HG02943 (cell line): ENCODE measurements around the gene ADAMTS12.

Source experiments
- ATAC-seq: cut with Tn5 transposase; IDR thresholded peaks from one replicate; pipeline ENCODE4 v1.9.1; 2021; ENCODE audit warnings: mild to moderate bottlenecking, low read depth, moderate library complexity; ENCODE audit not compliant: unreplicated experiment

Gene ADAMTS12

GRCh38 chr5:33769968-33770367 is 121.8 kb downstream of the ADAMTS12 start:
- no peak for ATAC-seq

GRCh38 chr5:33769196-33769595 is 122.6 kb downstream of the ADAMTS12 start:
- ATAC-seq = no peak

GRCh38 chr5:33766023-33766422 is 125.8 kb downstream of the ADAMTS12 start:
- ATAC-seq = no peak

GRCh38 chr5:33764786-33765185 is 127.0 kb downstream of the ADAMTS12 start:
- no peak for ATAC-seq

GRCh38 chr5:33763435-33763834 is 128.4 kb downstream of the ADAMTS12 start:
- ATAC-seq = no peak

GRCh38 chr5:33762859-33763258 is 128.9 kb downstream of the ADAMTS12 start:
- ATAC-seq = no peak

GRCh38 chr5:33761139-33761538 is 130.7 kb downstream of the ADAMTS12 start:
- ATAC-seq = no peak

- ATAC-seq = no peak
These were observed 133.1 kb downstream of the ADAMTS12 start for GRCh38 chr5:33758737-33759136.

GRCh38 chr5:33756491-33756890 is 135.3 kb downstream of the ADAMTS12 start:
- no peak for ATAC-seq

- no peak for ATAC-seq
These were observed 136.6 kb downstream of the ADAMTS12 start for GRCh38 chr5:33755231-33755630.

- ATAC-seq = no peak
These were observed 138.1 kb downstream of the ADAMTS12 start for GRCh38 chr5:33753704-33754103.

- ATAC-seq = no peak
These were observed 143.0 kb downstream of the ADAMTS12 start for GRCh38 chr5:33748754-33749153.

- no peak for ATAC-seq
These were observed 146.6 kb downstream of the ADAMTS12 start for GRCh38 chr5:33745101-33745770.

GRCh38 chr5:33743099-33743498 is 148.7 kb downstream of the ADAMTS12 start:
- no peak for ATAC-seq

GRCh38 chr5:33742181-33742580 is 149.6 kb downstream of the ADAMTS12 start:
- ATAC-seq = no peak

GRCh38 chr5:33738967-33739366 is 152.8 kb downstream of the ADAMTS12 start:
- ATAC-seq = no peak

GRCh38 chr5:33738097-33738496 is 153.7 kb downstream of the ADAMTS12 start:
- ATAC-seq = no peak

GRCh38 chr5:33737697-33738096 is 154.1 kb downstream of the ADAMTS12 start:
- no peak for ATAC-seq

GRCh38 chr5:33737284-33737683 is 154.5 kb downstream of the ADAMTS12 start:
- no peak for ATAC-seq

- no peak for ATAC-seq
These were observed 155.3 kb downstream of the ADAMTS12 start for GRCh38 chr5:33736510-33736909.

- ATAC-seq = no peak
These were observed 156.7 kb downstream of the ADAMTS12 start for GRCh38 chr5:33735072-33735471.

- ATAC-seq = no peak
These were observed 157.3 kb downstream of the ADAMTS12 start for GRCh38 chr5:33734537-33734936.

- ATAC-seq = no peak
These were observed 158.6 kb downstream of the ADAMTS12 start for GRCh38 chr5:33733225-33733624.
